HEK293 (cell line): ENCODE results near the gene DMPK.

Source experiments
- CTCF ChIA-PET: fragments of 350-600 bp; formaldehyde crosslinking; extraction: SDS; loops from one replicate; lab custom pipeline; 2021; ENCODE audit warnings: antibody characterized with exemption; lab: Yijun Ruan, JAX
- POLR2A ChIA-PET: fragments of 300-600 bp; formaldehyde crosslinking; extraction: SDS; loops from one replicate; lab custom pipeline; 2020; ENCODE audit warnings: antibody characterized with exemption, inconsistent platforms; lab: Yijun Ruan, JAX
- H3K27ac ChIP-seq: fragments of 200-500 bp; sonication (Bioruptor generic); 2 replicates; pipeline ENCODE4 v1.5.1; 2014; ENCODE audit warnings: low read depth, low read length, control low read depth, inconsistent platforms; ENCODE audit errors: extremely low read depth
- H3K36me3 ChIP-seq, 2 experiments: fragments of 200-500 bp in 1 of 2; sonication (Bioruptor generic) in 1 of 2; 1 replicate in 1 of 2; 2 replicates in 1 of 2; pipeline ENCODE4 v1.5.1; 2014 to 2017; ENCODE audit warnings: inconsistent platforms in 2 of 2, low read length in 2 of 2; ENCODE audit not compliant: control insufficient read depth in 2 of 2, insufficient read depth in 1 of 2
- H3K4me1 ChIP-seq: fragments of 200-500 bp; sonication (Bioruptor generic); 2 replicates; pipeline ENCODE4 v1.5.1; 2014; ENCODE audit warnings: mild to moderate bottlenecking, low read length, inconsistent platforms; ENCODE audit not compliant: control insufficient read depth, insufficient read depth
- H3K4me3 ChIP-seq: 2 replicates; pipeline ENCODE4 v1.5.1; 2011; ENCODE audit warnings: low read depth, mild to moderate bottlenecking, control low read depth, low read length, moderate library complexity
- H3K9me3 ChIP-seq: fragments of 200-500 bp; sonication (Bioruptor generic); 2 replicates; pipeline ENCODE4 v1.5.1; 2014; ENCODE audit warnings: low read depth, low read length, inconsistent platforms; ENCODE audit not compliant: control insufficient read depth, insufficient read depth
- BCL11A ChIP-seq: fragments of 450-650 bp; formaldehyde crosslinking; IDR thresholded peaks from 2 replicates; pipeline ENCODE4 v1.5.1; 2016; ENCODE audit warnings: low read depth, missing biosample characterization, missing genetic modification characterization
- EGR2 ChIP-seq: fragments of 450-650 bp; formaldehyde crosslinking; IDR thresholded peaks from 2 replicates; pipeline ENCODE4 v1.5.1; 2016; ENCODE audit warnings: low read depth, missing biosample characterization, missing genetic modification characterization
- GLIS1 ChIP-seq: fragments of 450-650 bp; formaldehyde crosslinking; IDR thresholded peaks from 2 replicates; pipeline ENCODE4 v1.5.1; 2016; ENCODE audit warnings: missing biosample characterization, missing genetic modification characterization
- GLIS2 ChIP-seq: fragments of 450-650 bp; formaldehyde crosslinking; IDR thresholded peaks from 2 replicates; pipeline ENCODE4 v1.5.1; 2016; ENCODE audit warnings: missing biosample characterization, missing genetic modification characterization
- PRDM10 ChIP-seq: fragments of 450-650 bp; formaldehyde crosslinking; IDR thresholded peaks from 2 replicates; pipeline ENCODE4 v1.5.1; 2016; ENCODE audit warnings: missing biosample characterization, missing genetic modification characterization
- SP2 ChIP-seq: fragments of 450-650 bp; formaldehyde crosslinking; IDR thresholded peaks from 2 replicates; pipeline ENCODE4 v1.5.1; 2016; ENCODE audit warnings: missing biosample characterization, missing genetic modification characterization
- ZBTB10 ChIP-seq: fragments of 450-650 bp; formaldehyde crosslinking; IDR thresholded peaks from 2 replicates; pipeline ENCODE4 v1.5.1; 2016; ENCODE audit warnings: missing biosample characterization, missing genetic modification characterization
- ZBTB7A ChIP-seq: fragments of 450-650 bp; formaldehyde crosslinking; IDR thresholded peaks from 2 replicates; pipeline ENCODE4 v1.5.1; 2016; ENCODE audit warnings: low read depth, missing biosample characterization, missing genetic modification characterization
- ZFHX2 ChIP-seq: fragments of 450-650 bp; formaldehyde crosslinking; conservative IDR thresholded peaks from 2 replicates; pipeline ENCODE4 v1.5.1; 2016; ENCODE audit warnings: missing biosample characterization, missing genetic modification characterization
- ZIC2 ChIP-seq: fragments of 450-650 bp; formaldehyde crosslinking; IDR thresholded peaks from 2 replicates; pipeline ENCODE4 v1.5.1; 2016; ENCODE audit warnings: missing biosample characterization, missing genetic modification characterization
- ZNF140 ChIP-seq: fragments of 450-650 bp; formaldehyde crosslinking; IDR thresholded peaks from 2 replicates; pipeline ENCODE4 v1.5.1; 2016; ENCODE audit warnings: missing biosample characterization, missing genetic modification characterization
- ZNF174 ChIP-seq: fragments of 450-650 bp; formaldehyde crosslinking; IDR thresholded peaks from 2 replicates; pipeline ENCODE4 v1.5.0; 2017; ENCODE audit warnings: missing biosample characterization, mild to moderate bottlenecking, missing genetic modification characterization
- ZNF221 ChIP-seq: fragments of 450-650 bp; formaldehyde crosslinking; IDR thresholded peaks from 2 replicates; pipeline ENCODE4 v1.5.1; 2017; ENCODE audit warnings: missing biosample characterization, missing genetic modification characterization, borderline replicate concordance
- ZNF48 ChIP-seq: fragments of 450-650 bp; formaldehyde crosslinking; IDR thresholded peaks from 2 replicates; pipeline ENCODE4 v1.5.1; 2016; ENCODE audit warnings: missing biosample characterization, missing genetic modification characterization
- ZNF654 ChIP-seq: fragments of 450-650 bp; formaldehyde crosslinking; IDR thresholded peaks from 2 replicates; pipeline ENCODE4 v1.5.1; 2016; ENCODE audit warnings: low read depth, missing biosample characterization, missing genetic modification characterization
- ZNF701 ChIP-seq: fragments of 450-650 bp; formaldehyde crosslinking; IDR thresholded peaks from 2 replicates; pipeline ENCODE4 v1.5.1; 2016; ENCODE audit warnings: missing biosample characterization, missing genetic modification characterization
- TF ChIP-seq, protein P1 (sequence below): fragments of 450-650 bp; formaldehyde crosslinking; IDR thresholded peaks from 2 replicates; pipeline ENCODE4 v1.5.1; 2016; ENCODE audit warnings: missing biosample characterization, missing genetic modification characterization
- TF ChIP-seq, protein P2 (sequence below): fragments of 450-650 bp; formaldehyde crosslinking; optimal IDR thresholded peaks from 2 replicates; pipeline ENCODE3; 2016; ENCODE audit warnings: missing biosample characterization, mild to moderate bottlenecking, missing genetic modification characterization
- TF ChIP-seq, protein P3 (sequence below): fragments of 450-650 bp; formaldehyde crosslinking; IDR thresholded peaks from 2 replicates; pipeline ENCODE4 v1.5.1; 2016; ENCODE audit warnings: missing biosample characterization, missing genetic modification characterization

Gene DMPK

GRCh38 chr19:45819769-45820168, 37.5 kb upstream of the DMPK start (continued):
- TF ChIP-seq ZNF654 (tag by site-specific recombination) (no peak), ZNF174 (no peak)

DNA sequence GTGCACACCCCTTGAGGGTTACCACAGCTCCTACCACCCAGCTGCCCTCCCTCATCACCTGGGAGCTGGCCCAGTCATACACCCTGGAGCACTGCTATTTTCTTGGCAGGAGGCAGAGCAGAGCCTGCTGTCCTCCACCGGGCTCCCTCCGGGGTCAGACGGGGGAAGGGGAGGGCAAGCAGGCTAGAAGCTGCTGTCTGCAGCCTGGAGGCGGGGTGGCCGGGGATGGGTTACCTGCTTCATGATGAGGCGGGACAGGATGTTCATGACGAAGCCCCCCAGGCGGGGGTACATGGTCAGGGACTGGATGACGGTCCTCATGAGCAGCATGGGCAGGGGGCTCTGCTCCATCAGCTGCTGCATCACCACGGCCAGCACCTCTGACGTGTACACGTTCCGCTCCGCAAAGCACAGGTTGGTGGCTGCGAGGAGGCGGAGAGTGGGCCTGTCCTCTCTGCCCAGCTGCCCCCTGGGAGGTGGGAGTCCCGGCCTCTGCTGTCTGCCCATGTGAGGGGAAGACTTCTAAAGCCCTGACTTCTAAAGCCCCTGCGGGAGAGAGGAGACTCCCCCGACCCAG, 35.5 kb upstream of the DMPK start:
- H3K4me3 ChIP-seq: no peak overlapping the region
- ChIA-PET CTCF (interaction anchor here (0.5 to 3.4 kb wide), 29 partner anchors 9 to 1020 kb away, joined by 3 to 80 read pairs (median 7); partner anchors contain the start of genes CCDC61, DMPK, DMWD and FOXA3), POLR2A (interaction anchor here (1.1 to 1.6 kb wide), 7 partner anchors 8 to 125 kb away, joined by 3 to 7 read pairs (median 3); partner anchors contain the start of genes QPCTL and SYMPK)
- TF ChIP-seq EGR2 (tag by site-specific recombination): peak; percentile 39; the same call in 1 of the 2 replicates
- no peak for TF ChIP-seq SP2 (tag by site-specific recombination)
- TF ChIP-seq ZNF48 (tag by site-specific recombination): no peak
- no peak for TF ChIP-seq ZNF221 (tag by site-specific recombination)
- TF ChIP-seq ZBTB7A (tag by site-specific recombination): no peak
- TF ChIP-seq ZFHX2 (tag by site-specific recombination): peak; percentile 66
- TF ChIP-seq, protein P1, sequence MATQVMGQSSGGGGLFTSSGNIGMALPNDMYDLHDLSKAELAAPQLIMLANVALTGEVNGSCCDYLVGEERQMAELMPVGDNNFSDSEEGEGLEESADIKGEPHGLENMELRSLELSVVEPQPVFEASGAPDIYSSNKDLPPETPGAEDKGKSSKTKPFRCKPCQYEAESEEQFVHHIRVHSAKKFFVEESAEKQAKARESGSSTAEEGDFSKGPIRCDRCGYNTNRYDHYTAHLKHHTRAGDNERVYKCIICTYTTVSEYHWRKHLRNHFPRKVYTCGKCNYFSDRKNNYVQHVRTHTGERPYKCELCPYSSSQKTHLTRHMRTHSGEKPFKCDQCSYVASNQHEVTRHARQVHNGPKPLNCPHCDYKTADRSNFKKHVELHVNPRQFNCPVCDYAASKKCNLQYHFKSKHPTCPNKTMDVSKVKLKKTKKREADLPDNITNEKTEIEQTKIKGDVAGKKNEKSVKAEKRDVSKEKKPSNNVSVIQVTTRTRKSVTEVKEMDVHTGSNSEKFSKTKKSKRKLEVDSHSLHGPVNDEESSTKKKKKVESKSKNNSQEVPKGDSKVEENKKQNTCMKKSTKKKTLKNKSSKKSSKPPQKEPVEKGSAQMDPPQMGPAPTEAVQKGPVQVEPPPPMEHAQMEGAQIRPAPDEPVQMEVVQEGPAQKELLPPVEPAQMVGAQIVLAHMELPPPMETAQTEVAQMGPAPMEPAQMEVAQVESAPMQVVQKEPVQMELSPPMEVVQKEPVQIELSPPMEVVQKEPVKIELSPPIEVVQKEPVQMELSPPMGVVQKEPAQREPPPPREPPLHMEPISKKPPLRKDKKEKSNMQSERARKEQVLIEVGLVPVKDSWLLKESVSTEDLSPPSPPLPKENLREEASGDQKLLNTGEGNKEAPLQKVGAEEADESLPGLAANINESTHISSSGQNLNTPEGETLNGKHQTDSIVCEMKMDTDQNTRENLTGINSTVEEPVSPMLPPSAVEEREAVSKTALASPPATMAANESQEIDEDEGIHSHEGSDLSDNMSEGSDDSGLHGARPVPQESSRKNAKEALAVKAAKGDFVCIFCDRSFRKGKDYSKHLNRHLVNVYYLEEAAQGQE (tag by site-specific recombination): 0 out of 2 replicates have a peak, but pooled peaks have one; percentile 52
- TF ChIP-seq, protein P2, sequence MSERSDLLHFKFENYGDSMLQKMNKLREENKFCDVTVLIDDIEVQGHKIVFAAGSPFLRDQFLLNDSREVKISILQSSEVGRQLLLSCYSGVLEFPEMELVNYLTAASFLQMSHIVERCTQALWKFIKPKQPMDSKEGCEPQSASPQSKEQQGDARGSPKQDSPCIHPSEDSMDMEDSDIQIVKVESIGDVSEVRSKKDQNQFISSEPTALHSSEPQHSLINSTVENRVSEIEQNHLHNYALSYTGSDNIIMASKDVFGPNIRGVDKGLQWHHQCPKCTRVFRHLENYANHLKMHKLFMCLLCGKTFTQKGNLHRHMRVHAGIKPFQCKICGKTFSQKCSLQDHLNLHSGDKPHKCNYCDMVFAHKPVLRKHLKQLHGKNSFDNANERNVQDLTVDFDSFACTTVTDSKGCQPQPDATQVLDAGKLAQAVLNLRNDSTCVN (tag by site-specific recombination): peak; percentile 5
- no peak for TF ChIP-seq ZNF701
- TF ChIP-seq PRDM10 (tag by site-specific recombination): no peak
- no peak for TF ChIP-seq ZBTB10
- no peak for TF ChIP-seq ZNF140 (tag by site-specific recombination)
- 0 out of 2 replicates have a peak, but pooled peaks have one; percentile 17 for TF ChIP-seq GLIS2 (tag by site-specific recombination)
- TF ChIP-seq BCL11A: no peak
- TF ChIP-seq, protein P3, sequence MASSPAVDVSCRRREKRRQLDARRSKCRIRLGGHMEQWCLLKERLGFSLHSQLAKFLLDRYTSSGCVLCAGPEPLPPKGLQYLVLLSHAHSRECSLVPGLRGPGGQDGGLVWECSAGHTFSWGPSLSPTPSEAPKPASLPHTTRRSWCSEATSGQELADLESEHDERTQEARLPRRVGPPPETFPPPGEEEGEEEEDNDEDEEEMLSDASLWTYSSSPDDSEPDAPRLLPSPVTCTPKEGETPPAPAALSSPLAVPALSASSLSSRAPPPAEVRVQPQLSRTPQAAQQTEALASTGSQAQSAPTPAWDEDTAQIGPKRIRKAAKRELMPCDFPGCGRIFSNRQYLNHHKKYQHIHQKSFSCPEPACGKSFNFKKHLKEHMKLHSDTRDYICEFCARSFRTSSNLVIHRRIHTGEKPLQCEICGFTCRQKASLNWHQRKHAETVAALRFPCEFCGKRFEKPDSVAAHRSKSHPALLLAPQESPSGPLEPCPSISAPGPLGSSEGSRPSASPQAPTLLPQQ (tag by site-specific recombination): no peak
- TF ChIP-seq GLIS1 (tag by site-specific recombination): peak; percentile 29; the same call in 1 of the 2 replicates
- peak; percentile 61; the same call in 1 of the 2 replicates for TF ChIP-seq ZIC2 (tag by site-specific recombination)
- H3K9me3 ChIP-seq: no peaks in the 10 kb centered on the region
- peaks cover 0 to 40% of the 10 kb centered on the region in 2 experiments; a peak in 2 of 3 replicates for H3K36me3 ChIP-seq
- H3K27ac ChIP-seq: peak overlapping the region; percentile 56
- peaks cover 4% of the 10 kb centered on the region; the same call in 1 of the 2 replicates for H3K4me1 ChIP-seq
